Fibroblast of gingiva (primary cell): ENCODE results near the gene RPN1.
"Not testable (repeated sequence)": the region's sequence is repeated elsewhere in the genome, so short reads cannot be mapped to it uniquely, and the experiment has no call there.

Source experiments
- DNase-seq: peaks from one replicate; pipeline ENCODE4 v3.0.0-alpha.2; 2011; ENCODE audit warnings: low read depth

Gene RPN1

GRCh38 chr3:128609294-128609693 is 41.3 kb downstream of the RPN1 start:
- no peak for DNase-seq

DNA sequence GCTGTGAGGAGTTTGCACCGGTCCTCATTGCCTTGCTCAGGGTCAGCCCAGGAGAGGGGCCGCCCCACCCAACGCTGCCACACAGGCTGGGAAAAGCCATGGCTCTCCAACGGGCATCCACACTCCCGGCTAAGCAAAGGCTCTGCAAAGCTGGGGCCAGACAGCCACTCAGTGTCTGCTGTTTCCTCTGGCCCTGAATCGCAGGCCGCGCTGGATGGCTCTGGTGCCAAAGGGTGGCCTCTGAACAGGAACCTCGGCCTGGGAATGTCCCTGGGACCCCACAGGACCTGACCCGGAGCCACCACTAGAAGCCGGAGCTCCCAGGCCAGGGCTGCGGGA is 42.9 kb downstream of the RPN1 start:
- no peak for DNase-seq

DNA sequence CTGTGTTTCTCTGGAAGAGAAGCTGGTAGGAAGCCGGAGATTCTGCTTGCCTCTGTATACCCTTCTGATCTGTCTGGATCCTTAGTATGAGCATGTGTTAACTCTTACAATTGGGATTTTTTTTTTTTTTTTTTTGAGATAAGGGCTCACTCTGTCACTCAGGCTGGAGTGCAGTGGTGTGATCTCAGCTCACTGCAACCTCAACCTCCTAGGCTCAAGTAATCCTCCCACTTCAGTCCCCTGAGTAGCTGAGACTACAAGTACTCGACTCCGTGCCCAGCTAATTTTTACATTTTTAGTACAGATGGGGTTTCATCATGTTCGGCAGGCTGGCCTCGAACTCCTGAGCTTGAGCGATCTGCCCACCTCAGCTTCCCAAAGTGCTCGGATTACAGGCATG is 44.5 kb downstream of the RPN1 start:
- DNase-seq: no peak

- DNase-seq: no peak
These were observed 45.2 kb downstream of the RPN1 start for GRCh38 chr3:128605091-128606046.

DNA sequence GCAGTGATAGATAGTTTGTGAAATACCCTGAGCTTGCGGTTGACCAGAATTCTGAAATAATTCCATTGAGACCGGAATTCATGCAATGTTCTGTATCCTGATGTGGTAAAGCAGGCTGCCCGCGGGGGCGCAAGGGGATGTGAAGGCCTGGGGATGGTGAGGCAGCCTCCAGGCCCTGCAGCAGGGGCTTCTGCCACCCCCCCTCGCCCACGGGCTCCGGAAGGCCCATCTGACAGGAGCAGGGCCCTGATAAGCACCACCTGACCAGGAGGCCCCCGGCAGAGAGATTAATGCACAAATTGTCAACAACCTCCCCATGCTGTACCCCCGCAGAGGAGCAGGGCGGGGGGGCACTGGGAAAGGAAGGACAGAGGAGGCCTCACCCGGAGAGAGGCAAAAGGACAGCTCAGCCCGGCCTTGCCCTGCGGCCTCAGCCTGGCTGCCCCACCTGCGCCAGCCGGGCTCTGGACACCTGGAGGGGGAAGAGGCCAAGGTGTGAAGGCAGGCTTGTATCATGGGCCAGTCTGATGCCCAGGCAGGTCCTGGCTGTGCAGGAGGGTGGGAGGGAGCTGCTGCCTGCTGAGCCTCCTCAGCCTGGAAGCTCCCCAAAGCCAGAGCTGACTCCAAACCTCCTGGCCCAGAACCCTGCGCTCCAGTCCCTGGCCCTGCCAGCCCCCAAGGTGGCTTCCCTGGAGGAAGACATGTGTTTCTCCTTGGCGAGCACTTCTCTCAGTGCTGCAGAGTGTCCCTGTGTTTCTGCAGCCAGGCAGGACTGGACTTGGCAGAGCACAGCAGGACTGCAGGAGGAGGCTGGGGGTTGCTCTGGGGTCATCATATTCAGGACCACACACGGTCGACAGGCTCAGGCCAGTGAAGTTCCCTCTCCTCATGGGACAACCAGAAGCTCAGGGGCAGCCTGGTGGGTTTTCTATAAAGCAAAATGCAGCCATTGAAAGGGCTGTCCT is 46.5 kb downstream of the RPN1 start:
- no peak for DNase-seq

DNA sequence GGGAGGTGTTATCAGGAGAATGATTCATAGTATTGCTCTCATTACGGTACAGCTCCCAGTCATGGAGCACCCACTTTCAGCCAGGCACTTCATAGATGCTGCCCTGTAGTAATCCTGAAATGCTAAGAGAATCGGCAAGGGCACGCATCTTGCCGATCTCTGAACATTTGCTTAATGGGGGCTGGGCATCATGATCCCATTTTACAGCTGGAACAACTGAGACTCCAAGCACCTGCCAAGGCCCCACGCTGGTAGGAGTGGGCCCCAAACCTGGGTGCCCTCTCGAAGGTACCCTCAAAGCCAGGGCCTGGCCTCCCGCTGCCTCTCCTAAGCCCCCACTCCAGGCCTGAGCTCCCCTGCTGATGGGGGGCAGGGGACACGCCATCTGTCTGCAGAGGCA is 47.3 kb downstream of the RPN1 start:
- DNase-seq: no peak

DNA sequence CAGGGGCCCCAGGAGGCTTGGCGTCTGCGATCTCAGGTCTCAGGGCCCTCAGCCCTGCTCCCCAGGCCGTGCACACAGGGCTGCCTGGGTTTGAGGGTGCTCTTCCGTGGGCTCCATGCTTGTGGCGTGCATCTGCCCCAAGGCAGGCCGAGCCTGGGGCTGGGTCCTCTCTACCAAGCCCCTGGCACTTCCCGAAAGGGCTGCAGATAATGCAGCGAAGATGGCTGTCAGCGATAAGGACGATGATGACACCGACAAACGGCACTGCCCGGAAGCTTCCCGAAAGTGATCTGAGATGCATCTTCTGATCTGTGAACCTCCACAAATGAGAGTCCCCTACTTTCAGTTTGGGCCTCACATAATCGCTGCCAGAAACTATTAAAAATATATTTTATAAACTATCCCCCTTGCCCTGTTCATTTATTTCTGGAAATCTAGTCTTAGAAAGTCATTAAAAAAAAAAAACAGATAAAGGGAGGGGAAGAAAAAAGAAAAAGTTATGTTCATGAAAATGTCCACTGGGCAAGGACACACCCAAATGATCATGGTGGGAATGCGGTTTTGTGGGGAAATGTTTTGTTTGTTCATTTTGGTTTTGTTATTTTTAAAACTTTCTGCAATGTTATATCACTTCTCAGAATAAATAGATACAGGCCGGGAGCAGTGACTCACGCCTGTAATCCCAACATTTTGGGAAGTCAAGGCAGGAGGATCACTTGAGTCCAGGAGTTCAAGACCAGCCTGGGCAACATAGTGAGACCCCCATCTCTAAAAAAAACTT is 51.5 kb downstream of the RPN1 start:
- no peak for DNase-seq

- peak; percentile 18 for DNase-seq
These were observed 52.7 kb downstream of the RPN1 start for GRCh38 chr3:128597900-128598299.

DNA sequence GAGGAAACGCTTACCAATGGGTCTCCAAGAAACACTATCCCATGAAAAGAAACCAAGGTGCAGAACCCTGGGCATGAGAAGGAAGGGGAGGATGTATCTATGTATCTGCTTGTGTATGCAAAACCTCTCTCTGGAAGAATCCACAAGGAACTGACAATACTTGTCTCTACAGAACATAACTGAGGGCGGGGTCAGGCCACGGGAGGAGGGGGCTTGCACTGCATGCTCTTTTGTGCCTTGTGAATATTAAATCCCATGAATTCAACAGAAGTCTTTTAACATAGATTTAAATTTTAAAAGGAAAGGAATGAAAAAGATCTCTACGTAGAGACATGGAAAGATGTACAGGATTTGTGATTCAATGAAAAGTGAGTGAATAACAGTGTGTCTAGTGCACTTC is 57.8 kb downstream of the RPN1 start:
- DNase-seq: no peak

GRCh38 chr3:128591738-128592426 is 58.7 kb downstream of the RPN1 start:
- DNase-seq: no peak

GRCh38 chr3:128590948-128591347 is 59.7 kb downstream of the RPN1 start:
- DNase-seq: no peak

DNA sequence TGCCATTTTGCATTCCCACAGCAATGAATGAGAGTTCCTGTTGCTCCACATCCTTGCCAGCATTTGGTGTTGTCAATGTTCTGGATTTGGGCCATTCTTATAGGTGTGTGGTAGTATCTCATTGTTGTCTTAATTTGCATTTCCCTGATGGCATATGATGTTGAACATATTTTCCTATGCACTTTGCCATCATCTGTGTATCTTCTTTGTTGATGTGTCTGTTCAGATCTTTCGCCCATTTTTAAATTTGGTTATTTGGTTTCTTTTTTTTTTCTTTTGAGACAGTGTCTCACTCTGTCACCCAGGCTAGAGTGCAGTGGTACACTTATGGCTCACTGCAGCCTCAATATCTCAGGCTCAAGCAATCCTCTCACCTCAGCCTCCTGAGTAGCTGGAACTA is 60.6 kb downstream of the RPN1 start:
- not testable (repeated sequence) for DNase-seq

DNA sequence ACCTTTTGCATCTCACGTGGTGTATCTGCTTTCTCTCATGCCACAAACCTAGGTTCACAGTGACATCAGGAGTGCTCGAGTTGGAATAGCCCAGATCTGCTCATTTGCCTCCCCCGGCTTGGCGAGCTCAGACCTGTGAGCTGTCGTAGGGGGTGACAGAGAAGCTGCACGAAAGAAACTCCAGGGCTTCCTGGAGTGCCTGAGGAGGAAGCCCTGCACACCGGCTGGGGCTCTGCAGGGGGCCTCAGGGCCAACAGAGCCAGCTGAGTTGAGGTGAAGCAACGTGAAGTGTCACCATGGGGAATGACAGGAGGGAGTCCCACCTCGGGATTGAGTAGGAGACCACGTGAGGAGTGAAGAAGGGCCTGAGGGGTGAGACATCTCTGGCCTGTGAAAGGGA is 62.5 kb downstream of the RPN1 start:
- no peak for DNase-seq

DNA sequence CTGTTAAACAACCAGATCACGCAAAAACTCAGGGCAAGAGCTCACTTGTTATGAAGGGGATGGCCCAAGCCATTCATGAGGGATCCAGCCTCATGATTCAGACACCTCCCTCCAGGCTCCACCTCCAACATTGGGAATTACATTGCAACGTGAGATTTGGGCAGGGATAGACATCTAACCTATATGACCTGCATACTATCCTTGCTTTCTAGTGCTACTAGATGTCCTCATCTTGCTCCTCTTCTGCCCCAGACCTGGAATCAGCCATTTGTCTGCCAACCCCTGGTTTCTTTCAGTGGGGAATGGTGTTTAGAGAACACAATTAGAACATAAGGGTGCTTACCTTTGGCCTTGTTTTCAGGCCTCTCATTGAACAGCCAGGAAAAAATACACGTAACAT is 63.2 kb downstream of the RPN1 start:
- no peak for DNase-seq

DNA sequence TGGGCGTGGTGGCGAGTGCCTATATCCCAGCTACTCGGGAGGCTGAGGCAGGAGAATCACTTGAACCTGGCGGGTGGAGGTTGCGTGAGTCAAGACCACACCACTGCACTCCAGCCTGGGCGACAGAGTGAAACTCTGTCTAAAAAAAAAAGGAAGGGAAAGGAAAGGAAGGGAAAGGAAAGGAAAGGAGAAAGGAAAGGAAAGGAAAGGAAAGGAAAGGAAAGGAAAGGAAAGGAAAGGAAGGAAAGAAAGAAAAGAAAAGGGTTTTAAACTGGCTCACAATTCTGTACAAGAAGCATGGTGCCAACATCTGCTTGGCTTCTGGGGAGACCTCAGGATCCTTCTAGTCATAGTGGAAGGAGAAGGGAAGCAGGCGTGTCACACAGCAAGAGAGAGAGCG is 63.7 kb downstream of the RPN1 start:
- not testable (repeated sequence) for DNase-seq

DNA sequence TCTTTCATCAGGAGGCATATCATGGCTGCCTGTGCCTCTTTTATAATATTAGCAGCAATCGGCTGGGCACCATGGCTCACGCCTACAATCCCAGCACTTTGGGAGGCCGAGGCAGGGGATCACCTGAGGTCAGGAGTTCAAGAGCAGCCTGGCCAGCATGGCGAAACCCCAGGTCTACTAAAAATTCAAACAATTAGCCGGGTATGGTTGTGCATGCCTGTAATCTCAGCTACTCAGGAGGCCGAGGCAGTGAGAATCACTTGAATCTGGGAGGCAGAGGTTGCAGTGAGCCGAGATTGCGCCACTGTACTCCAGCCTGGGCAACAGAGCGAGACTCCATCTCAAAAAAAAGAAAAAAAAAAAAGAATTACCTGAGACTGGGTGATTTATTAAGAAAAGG is 64.2 kb downstream of the RPN1 start:
- DNase-seq: not testable (repeated sequence)

- no peak for DNase-seq
These were observed 64.6 kb downstream of the RPN1 start for GRCh38 chr3:128585974-128586373.

DNA sequence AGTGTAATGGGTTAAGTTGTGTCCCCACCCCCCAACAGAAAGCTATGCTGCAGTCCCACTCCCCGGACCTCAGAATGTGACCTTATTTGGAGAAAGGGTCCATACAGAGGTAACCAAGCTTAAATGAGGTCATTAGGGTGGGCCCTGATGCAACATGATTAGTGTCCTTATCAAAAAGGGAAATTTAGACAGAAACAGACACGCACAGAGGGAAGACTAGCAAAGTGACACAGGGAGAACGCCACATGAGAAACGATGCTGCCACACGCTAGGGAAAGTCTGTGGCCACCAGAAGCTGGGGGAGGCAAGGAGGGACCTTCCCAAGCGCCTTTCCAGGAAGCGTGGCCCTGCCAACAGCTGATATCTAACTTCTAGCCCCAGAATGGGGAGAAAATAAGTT is 65.4 kb downstream of the RPN1 start:
- DNase-seq: no peak

GRCh38 chr3:128584412-128585020 is 66.1 kb downstream of the RPN1 start:
- DNase-seq: peak; percentile 57

DNA sequence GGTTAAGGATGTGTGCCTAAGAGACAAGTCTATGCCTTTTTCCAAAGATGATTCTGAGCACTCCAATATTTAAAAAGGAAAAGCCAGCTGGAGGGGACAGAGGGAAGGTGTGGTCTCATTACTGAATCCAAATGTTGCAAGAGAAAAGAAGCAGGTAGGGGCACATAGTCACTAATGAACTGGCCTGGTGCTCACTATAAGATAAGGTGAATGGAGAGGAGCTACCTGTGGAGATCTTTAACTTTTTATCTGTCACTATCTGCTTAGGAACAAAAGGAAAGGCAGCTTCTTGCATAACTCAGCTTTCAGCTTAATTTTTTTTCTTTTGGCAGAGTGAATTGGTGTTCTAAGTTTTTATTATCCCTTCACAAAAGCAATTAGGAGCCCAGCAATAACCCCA is 69.1 kb downstream of the RPN1 start:
- DNase-seq: no peak

GRCh38 chr3:128579927-128580326 is 70.7 kb downstream of the RPN1 start:
- no peak for DNase-seq
